ENCODE results near the gene NLRC5.
"Not testable (repeated sequence)": the region's sequence is repeated elsewhere in the genome, so short reads cannot be mapped to it uniquely, and the experiment has no call there.

Gene NLRC5

GRCh38 chr16:57004387-57005250, 15.3 kb downstream of the NLRC5 start:
- no peaks in the 10 kb centered on the region for H3K4me1 ChIP-seq
- no peak for TF ChIP-seq CTCF (IDR thresholded peaks at IDR 0.05)
- no peaks in the 10 kb centered on the region for H3K36me3 ChIP-seq (ENCODE audit: control insufficient read depth, insufficient read depth, low read length)
- H3K4me3 ChIP-seq (ENCODE audit: low read depth, low read length): no peak overlapping the region
- peaks cover 2% of the 10 kb centered on the region for H3K79me2 ChIP-seq
- H3K27ac ChIP-seq: no peak overlapping the region
- H3K4me2 ChIP-seq (ENCODE audit: low read length): no peak overlapping the region
- H2AFZ ChIP-seq: no peak overlapping the region
- no peaks in the 10 kb centered on the region for H3K9me3 ChIP-seq (ENCODE audit: control insufficient read depth, low read length)
- no peaks in the 10 kb centered on the region for H3K27me3 ChIP-seq (ENCODE audit: control insufficient read depth, insufficient read depth, low read length)
- H3K9ac ChIP-seq: no peak overlapping the region

- not testable (repeated sequence) for H3K9ac ChIP-seq; H3K4me2 ChIP-seq (ENCODE audit: low read length); H3K4me3 ChIP-seq (ENCODE audit: low read depth, low read length); H2AFZ ChIP-seq; H3K9me3 ChIP-seq (ENCODE audit: control insufficient read depth, low read length); H3K27me3 ChIP-seq (ENCODE audit: control insufficient read depth, insufficient read depth, low read length); H3K4me1 ChIP-seq; H3K36me3 ChIP-seq (ENCODE audit: control insufficient read depth, insufficient read depth, low read length); H3K27ac ChIP-seq; H3K79me2 ChIP-seq
These were observed 16.2 kb downstream of the NLRC5 start for GRCh38 chr16:57005597-57005996.

GRCh38 chr16:57007050-57007449, 17.7 kb downstream of the NLRC5 start:
- no peaks in the 10 kb centered on the region for H3K79me2 ChIP-seq
- H3K4me1 ChIP-seq: no peaks in the 10 kb centered on the region
- H2AFZ ChIP-seq: no peak overlapping the region
- no peaks in the 10 kb centered on the region for H3K27me3 ChIP-seq (ENCODE audit: control insufficient read depth, insufficient read depth, low read length)
- H3K9me3 ChIP-seq (ENCODE audit: control insufficient read depth, low read length): no peaks in the 10 kb centered on the region
- H3K27ac ChIP-seq: no peak overlapping the region
- no peak for TF ChIP-seq CTCF (IDR thresholded peaks at IDR 0.05)
- no peak overlapping the region for H3K4me2 ChIP-seq (ENCODE audit: low read length)
- H3K36me3 ChIP-seq (ENCODE audit: control insufficient read depth, insufficient read depth, low read length): no peaks in the 10 kb centered on the region
- no peak overlapping the region for H3K4me3 ChIP-seq (ENCODE audit: low read depth, low read length)
- H3K9ac ChIP-seq: no peak overlapping the region

- H3K4me2 ChIP-seq (ENCODE audit: low read length): no peak overlapping the region
- no peaks in the 10 kb centered on the region for H3K4me1 ChIP-seq
- no peak overlapping the region for H3K9ac ChIP-seq
- H3K27me3 ChIP-seq (ENCODE audit: control insufficient read depth, insufficient read depth, low read length): no peaks in the 10 kb centered on the region
- no peaks in the 10 kb centered on the region for H3K79me2 ChIP-seq
- no peaks in the 10 kb centered on the region for H3K9me3 ChIP-seq (ENCODE audit: control insufficient read depth, low read length)
- H3K4me3 ChIP-seq (ENCODE audit: low read depth, low read length): no peak overlapping the region
- H3K27ac ChIP-seq: no peak overlapping the region
- no peaks in the 10 kb centered on the region for H3K36me3 ChIP-seq (ENCODE audit: control insufficient read depth, insufficient read depth, low read length)
- no peak for TF ChIP-seq CTCF (IDR thresholded peaks at IDR 0.05)
- no peak overlapping the region for H2AFZ ChIP-seq
These were observed 18.2 kb downstream of the NLRC5 start for GRCh38 chr16:57007530-57007929.

GRCh38 chr16:57008440-57008839, 19.1 kb downstream of the NLRC5 start:
- Histone ChIP-seq H3K4me3 (ENCODE audit: low read depth, low read length) (no peak overlapping the region), H3K9me3 (ENCODE audit: control insufficient read depth, low read length) (no peaks in the 10 kb centered on the region), H3K27me3 (ENCODE audit: control insufficient read depth, insufficient read depth, low read length) (no peaks in the 10 kb centered on the region), H3K4me1 (no peaks in the 10 kb centered on the region), H3K79me2 (no peaks in the 10 kb centered on the region), H3K4me2 (ENCODE audit: low read length) (no peak overlapping the region), H2AFZ (no peak overlapping the region), H3K27ac (no peak overlapping the region), H3K36me3 (ENCODE audit: control insufficient read depth, insufficient read depth, low read length) (no peaks in the 10 kb centered on the region), H3K9ac (no peak overlapping the region)
- no peak for TF ChIP-seq CTCF (IDR thresholded peaks at IDR 0.05)
